Measurements from ENCODE around the gene ALKBH7. TPM values are rescaled to one million over a fixed set of nuclear protein-coding genes. Genes with fewer than 3 reads are reported as not detected.

Gene ALKBH7
- total RNA-seq, 4 donors from 2014 or later = 34.0 to 85.3 (median 50.4) TPM

DNA sequence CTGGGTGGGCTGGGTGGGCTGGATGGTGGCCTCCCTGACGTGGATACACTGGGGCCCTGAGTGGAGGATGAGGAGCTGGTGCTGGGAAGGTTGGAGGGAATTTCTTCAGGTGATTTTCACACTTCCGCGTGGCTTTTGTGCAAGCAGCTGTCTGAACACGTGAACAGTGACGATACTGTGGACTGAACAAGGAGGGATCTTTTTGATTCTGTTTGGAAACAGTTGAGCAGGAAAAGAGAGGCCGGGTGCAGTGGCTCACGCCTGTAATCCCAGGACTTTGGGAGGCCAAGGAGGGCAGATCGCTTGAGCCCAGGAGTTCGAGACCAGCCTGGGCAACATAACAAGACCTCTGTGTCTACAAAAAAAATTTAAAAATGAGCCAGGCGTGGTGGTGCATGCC lies 29.5 kb downstream of the ALKBH7 start:
- no peaks in the 10 kb centered on the region for H3K9me3 ChIP-seq
- intact Hi-C loops (cut with DNase I) = no loop called here
- H3K36me3 ChIP-seq = no peaks in the 10 kb centered on the region
- no peaks in the 10 kb centered on the region for H3K27me3 ChIP-seq
- WGBS, 2 donors = 80 to 82% methylated on average over 9 to 10 of the region's 10 CpGs
- H3K4me3 ChIP-seq = no peak overlapping the region
- DNase-seq = no peak
- no peak overlapping the region for H3K27ac ChIP-seq
- no peak for TF ChIP-seq POLR2A (IDR thresholded peaks at IDR 0.05)
- no peak for TF ChIP-seq CTCF (IDR thresholded peaks at IDR 0.05)
- no peaks in the 10 kb centered on the region for H3K4me1 ChIP-seq

DNA sequence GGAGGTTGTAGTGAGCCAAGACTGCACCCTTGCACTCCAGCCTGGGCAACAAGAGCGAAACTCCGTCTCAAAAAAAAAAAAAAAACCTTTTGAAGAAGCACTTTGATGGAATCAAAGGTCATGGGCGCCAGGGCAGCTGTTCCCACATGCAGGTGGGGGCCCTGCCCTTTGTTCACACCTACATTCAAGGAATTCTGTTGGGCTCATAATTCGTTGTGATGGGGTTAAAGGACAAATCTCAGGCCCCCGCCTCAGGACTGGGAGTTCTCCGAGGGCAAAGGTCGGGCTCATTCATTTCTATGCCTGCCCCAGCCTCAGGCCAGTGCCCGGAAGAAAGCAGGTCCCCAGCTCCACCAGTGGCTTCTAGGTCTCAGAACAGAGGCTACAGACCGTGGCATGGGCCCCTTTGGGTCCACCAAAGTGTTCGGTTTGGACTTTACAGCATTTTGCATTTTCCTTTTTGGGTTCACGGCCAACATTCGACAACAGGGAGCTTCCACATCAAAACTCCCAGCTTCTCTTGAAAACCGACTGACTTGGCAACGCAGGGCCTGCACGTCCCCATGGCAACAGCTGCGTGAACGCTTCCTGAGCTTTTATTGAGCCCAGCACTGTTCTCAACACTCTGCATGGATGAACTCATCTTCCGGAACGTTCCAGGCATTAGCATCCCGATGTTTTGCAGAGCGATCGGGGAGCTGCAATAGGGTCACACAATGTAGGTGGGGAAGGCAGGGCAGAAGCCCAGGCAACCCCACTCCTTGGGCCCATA lies 30.4 kb downstream of the ALKBH7 start:
- H3K27me3 ChIP-seq = no peaks in the 10 kb centered on the region

DNA sequence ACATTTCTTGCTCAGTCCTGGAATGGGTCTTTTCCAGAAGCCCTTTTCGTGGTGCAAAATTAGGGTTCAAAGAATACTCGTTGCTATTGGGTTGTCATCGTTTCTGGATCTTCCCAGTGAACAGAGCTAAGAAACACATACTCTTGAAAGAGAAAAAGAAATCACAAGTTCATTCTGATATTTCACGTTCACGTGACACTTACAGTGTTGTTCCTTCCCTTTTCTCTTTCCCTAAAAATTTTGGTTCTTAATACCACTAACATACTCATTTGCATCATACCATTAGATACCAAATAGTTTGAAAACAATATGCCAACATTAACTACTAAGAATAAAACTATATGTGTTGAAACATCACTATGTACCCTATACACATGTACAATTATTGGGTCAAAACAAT lies 33.8 kb downstream of the ALKBH7 start:
- no peak for TF ChIP-seq CTCF (IDR thresholded peaks at IDR 0.05)
- no peak for TF ChIP-seq POLR2A (IDR thresholded peaks at IDR 0.05)

More for the DNA sequence above, 30.4 kb downstream of the ALKBH7 start:
- Histone ChIP-seq H3K9me3 (no peaks in the 10 kb centered on the region), H3K4me3 (no peak overlapping the region), H3K36me3 (no peaks in the 10 kb centered on the region), H3K4me1 (no peaks in the 10 kb centered on the region), H3K27ac (no peak overlapping the region)
- intact Hi-C loops (cut with DNase I) = no loop called here
- WGBS, 2 donors = 47 to 52% methylated on average over 11 to 20 of the region's 22 CpGs
- TF ChIP-seq CTCF (IDR thresholded peaks at IDR 0.05) = no peak
- no peak for TF ChIP-seq POLR2A (IDR thresholded peaks at IDR 0.05)
- no peak for DNase-seq

GRCh38 chr19:6409346-6409745 lies 36.8 kb downstream of the ALKBH7 start:
- no peak for DNase-seq
- H3K36me3 ChIP-seq = peaks cover 3 to 12% (median 4%) of the 10 kb centered on the region in 3 donors
- intact Hi-C loops (cut with DNase I) = no loop called here
- no peaks in the 10 kb centered on the region for H3K9me3 ChIP-seq
- H3K4me3 ChIP-seq = no peak overlapping the region
- H3K4me1 ChIP-seq = peaks cover 0 to 5% (median 0%) of the 10 kb centered on the region in 3 donors
- TF ChIP-seq CTCF (IDR thresholded peaks at IDR 0.05) = no peak
- TF ChIP-seq POLR2A (IDR thresholded peaks at IDR 0.05) = no peak
- WGBS, 2 donors = 91 to 97% methylated on average over 6 of the region's 6 CpGs
- H3K27ac ChIP-seq = no peak overlapping the region
- no peaks in the 10 kb centered on the region for H3K27me3 ChIP-seq

More for the DNA sequence above, 33.8 kb downstream of the ALKBH7 start:
- Histone ChIP-seq H3K9me3 (no peaks in the 10 kb centered on the region), H3K27ac (no peak overlapping the region), H3K27me3 (no peaks in the 10 kb centered on the region), H3K4me1 (peaks cover 0 to 5% (median 0%) of the 10 kb centered on the region in 3 donors), H3K4me3 (no peak overlapping the region), H3K36me3 (no peaks in the 10 kb centered on the region)
- whole genome bisulfite sequencing, 2 donors = 79 to 84% methylated on average over 5 of the region's 5 CpGs
- no peak for DNase-seq
- intact Hi-C loops (cut with DNase I) = no loop called here

GRCh38 chr19:6412061-6412446 lies 39.5 kb downstream of the ALKBH7 start:
- Histone ChIP-seq H3K4me3 (no peak overlapping the region), H3K27ac (no peak overlapping the region), H3K4me1 (peaks cover 0 to 5% (median 0%) of the 10 kb centered on the region in 3 donors), H3K36me3 (peaks cover 30 to 40% (median 32%) of the 10 kb centered on the region in 3 donors), H3K27me3 (no peaks in the 10 kb centered on the region), H3K9me3 (no peaks in the 10 kb centered on the region)
- TF ChIP-seq CTCF (IDR thresholded peaks at IDR 0.05) (no peak), POLR2A (IDR thresholded peaks at IDR 0.05) (no peak)
- 70 to 80% methylated on average over 2 to 3 of the region's 12 CpGs for WGBS, 2 donors
- intact Hi-C loops (cut with DNase I) = no loop called here
- no peak for DNase-seq
